ENCODE results near the gene KLHDC7B. TPM values are rescaled to one million over a fixed set of nuclear protein-coding genes. Genes with fewer than 3 reads are reported as not detected.
A peak's percentile ranks its signal among the peaks of the same experiment; 100 is the strongest.

Gene KLHDC7B
- total and polyA plus RNA-seq, 2 of the 13 experiments (the other 11 are each of a cell fraction or from before 2014, with no cell fraction given) = 0.11 TPM; not detected in 1

- TF ChIP-seq, protein P1, sequence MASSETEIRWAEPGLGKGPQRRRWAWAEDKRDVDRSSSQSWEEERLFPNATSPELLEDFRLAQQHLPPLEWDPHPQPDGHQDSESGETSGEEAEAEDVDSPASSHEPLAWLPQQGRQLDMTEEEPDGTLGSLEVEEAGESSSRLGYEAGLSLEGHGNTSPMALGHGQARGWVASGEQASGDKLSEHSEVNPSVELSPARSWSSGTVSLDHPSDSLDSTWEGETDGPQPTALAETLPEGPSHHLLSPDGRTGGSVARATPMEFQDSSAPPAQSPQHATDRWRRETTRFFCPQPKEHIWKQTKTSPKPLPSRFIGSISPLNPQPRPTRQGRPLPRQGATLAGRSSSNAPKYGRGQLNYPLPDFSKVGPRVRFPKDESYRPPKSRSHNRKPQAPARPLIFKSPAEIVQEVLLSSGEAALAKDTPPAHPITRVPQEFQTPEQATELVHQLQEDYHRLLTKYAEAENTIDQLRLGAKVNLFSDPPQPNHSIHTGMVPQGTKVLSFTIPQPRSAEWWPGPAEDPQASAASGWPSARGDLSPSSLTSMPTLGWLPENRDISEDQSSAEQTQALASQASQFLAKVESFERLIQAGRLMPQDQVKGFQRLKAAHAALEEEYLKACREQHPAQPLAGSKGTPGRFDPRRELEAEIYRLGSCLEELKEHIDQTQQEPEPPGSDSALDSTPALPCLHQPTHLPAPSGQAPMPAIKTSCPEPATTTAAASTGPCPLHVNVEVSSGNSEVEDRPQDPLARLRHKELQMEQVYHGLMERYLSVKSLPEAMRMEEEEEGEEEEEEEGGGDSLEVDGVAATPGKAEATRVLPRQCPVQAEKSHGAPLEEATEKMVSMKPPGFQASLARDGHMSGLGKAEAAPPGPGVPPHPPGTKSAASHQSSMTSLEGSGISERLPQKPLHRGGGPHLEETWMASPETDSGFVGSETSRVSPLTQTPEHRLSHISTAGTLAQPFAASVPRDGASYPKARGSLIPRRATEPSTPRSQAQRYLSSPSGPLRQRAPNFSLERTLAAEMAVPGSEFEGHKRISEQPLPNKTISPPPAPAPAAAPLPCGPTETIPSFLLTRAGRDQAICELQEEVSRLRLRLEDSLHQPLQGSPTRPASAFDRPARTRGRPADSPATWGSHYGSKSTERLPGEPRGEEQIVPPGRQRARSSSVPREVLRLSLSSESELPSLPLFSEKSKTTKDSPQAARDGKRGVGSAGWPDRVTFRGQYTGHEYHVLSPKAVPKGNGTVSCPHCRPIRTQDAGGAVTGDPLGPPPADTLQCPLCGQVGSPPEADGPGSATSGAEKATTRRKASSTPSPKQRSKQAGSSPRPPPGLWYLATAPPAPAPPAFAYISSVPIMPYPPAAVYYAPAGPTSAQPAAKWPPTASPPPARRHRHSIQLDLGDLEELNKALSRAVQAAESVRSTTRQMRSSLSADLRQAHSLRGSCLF (CRISPR knock-in tag; IDR thresholded peaks at IDR 0.05; ENCODE audit: borderline replicate concordance) = no peak
- TF ChIP-seq, protein P2, sequence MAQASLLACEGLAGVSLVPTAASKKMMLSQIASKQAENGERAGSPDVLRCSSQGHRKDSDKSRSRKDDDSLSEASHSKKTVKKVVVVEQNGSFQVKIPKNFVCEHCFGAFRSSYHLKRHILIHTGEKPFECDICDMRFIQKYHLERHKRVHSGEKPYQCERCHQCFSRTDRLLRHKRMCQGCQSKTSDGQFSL (CRISPR knock-in tag; IDR thresholded peaks at IDR 0.05) = no peak; the same call in 1 of the 2 replicates
- TF ChIP-seq ZNF776 (CRISPR knock-in tag; IDR thresholded peaks at IDR 0.05) (peak; percentile 67; the same call in 1 of the 2 replicates), HIVEP1 (CRISPR knock-in tag; IDR thresholded peaks at IDR 0.05) (no peak), TSC22D2 (CRISPR knock-in tag; IDR thresholded peaks at IDR 0.05; ENCODE audit: borderline replicate concordance) (peak; percentile 35; the same call in 1 of the 2 replicates), DMTF1 (CRISPR knock-in tag; IDR thresholded peaks at IDR 0.05) (no peak), SETDB1 (CRISPR knock-in tag; IDR thresholded peaks at IDR 0.05; ENCODE audit: borderline replicate concordance) (no peak), ZNF3 (CRISPR knock-in tag; IDR thresholded peaks at IDR 0.05) (no peak), ZNF331 (CRISPR knock-in tag; IDR thresholded peaks at IDR 0.05) (no peak), KAT2B (IDR thresholded peaks at IDR 0.05; ENCODE audit: borderline replicate concordance, low read depth, low read length) (no peak), ZNF275 (CRISPR knock-in tag; IDR thresholded peaks at IDR 0.05; ENCODE audit: borderline replicate concordance) (peak; percentile 14; the same call in 1 of the 2 replicates), ZNF333 (CRISPR knock-in tag; IDR thresholded peaks at IDR 0.05; ENCODE audit: borderline replicate concordance) (no peak), ZNF350 (CRISPR knock-in tag; IDR thresholded peaks at IDR 0.05; ENCODE audit: borderline replicate concordance, low read depth) (peak; percentile 56; the same call in 1 of the 2 replicates), ZNF713 (CRISPR knock-in tag; IDR thresholded peaks at IDR 0.05) (0 out of 2 replicates have a peak, but pooled peaks have one; percentile 56), AHR (CRISPR knock-in tag; IDR thresholded peaks at IDR 0.05) (no peak)
- TF ChIP-seq, protein P3, sequence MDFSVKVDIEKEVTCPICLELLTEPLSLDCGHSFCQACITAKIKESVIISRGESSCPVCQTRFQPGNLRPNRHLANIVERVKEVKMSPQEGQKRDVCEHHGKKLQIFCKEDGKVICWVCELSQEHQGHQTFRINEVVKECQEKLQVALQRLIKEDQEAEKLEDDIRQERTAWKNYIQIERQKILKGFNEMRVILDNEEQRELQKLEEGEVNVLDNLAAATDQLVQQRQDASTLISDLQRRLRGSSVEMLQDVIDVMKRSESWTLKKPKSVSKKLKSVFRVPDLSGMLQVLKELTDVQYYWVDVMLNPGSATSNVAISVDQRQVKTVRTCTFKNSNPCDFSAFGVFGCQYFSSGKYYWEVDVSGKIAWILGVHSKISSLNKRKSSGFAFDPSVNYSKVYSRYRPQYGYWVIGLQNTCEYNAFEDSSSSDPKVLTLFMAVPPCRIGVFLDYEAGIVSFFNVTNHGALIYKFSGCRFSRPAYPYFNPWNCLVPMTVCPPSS (IDR thresholded peaks at IDR 0.05) = no peak
Measured at GRCh38 chr22:50582493-50583293, 37.0 kb downstream of the KLHDC7B start, which contains the start of gene CHKB (continued).
